H9 (cell line): ENCODE results near the gene RIPK1. TPM values are rescaled to one million over a fixed set of nuclear protein-coding genes. Genes with fewer than 3 reads are reported as not detected.
A peak's percentile ranks its signal among the peaks of the same experiment; 100 is the strongest.

Experiments
- DNase-seq: peaks from one replicate; pipeline ENCODE4 v3.0.0-alpha.2; 2017
- H2AFZ ChIP-seq: one replicate; pipeline ENCODE4 v1.6.1; 2013; ENCODE audit warnings: mild to moderate bottlenecking, low read length, control low read depth, moderate library complexity
- H2AK5ac ChIP-seq: 2 replicates; pipeline ENCODE4 v1.6.1; 2013; ENCODE audit warnings: low read length, control low read depth, mixed read lengths; ENCODE audit not compliant: insufficient read length
- H2BK120ac ChIP-seq: one replicate; pipeline ENCODE4 v1.6.1; 2013; ENCODE audit warnings: low read depth, mild to moderate bottlenecking, low read length, control low read depth, inconsistent platforms; ENCODE audit not compliant: poor library complexity, severe bottlenecking
- H2BK12ac ChIP-seq: 2 replicates; pipeline ENCODE4 v1.6.1; 2013; ENCODE audit warnings: low read length, control low read depth, mixed read lengths, low read depth; ENCODE audit not compliant: insufficient read length
- H2BK15ac ChIP-seq: 2 replicates; pipeline ENCODE4 v1.6.1; 2013; ENCODE audit warnings: low read depth, low read length, control low read depth
- H2BK20ac ChIP-seq: one replicate; pipeline ENCODE4 v1.6.1; 2013; ENCODE audit warnings: low read depth, mild to moderate bottlenecking, low read length, control low read depth, inconsistent platforms; ENCODE audit not compliant: poor library complexity, severe bottlenecking
- H2BK5ac ChIP-seq: 2 replicates; pipeline ENCODE4 v1.6.1; 2013; ENCODE audit warnings: low read length, control low read depth, mixed read lengths; ENCODE audit not compliant: insufficient read length
- H3K14ac ChIP-seq: 2 replicates; pipeline ENCODE4 v1.6.1; 2013; ENCODE audit warnings: low read length, control low read depth; ENCODE audit not compliant: insufficient read depth
- H3K18ac ChIP-seq: 2 replicates; pipeline ENCODE4 v1.6.1; 2013; ENCODE audit warnings: low read depth, mild to moderate bottlenecking, mixed read lengths, low read length, control low read depth; ENCODE audit not compliant: insufficient read length
- H3K23ac ChIP-seq: 2 replicates; pipeline ENCODE4 v1.6.1; 2013; ENCODE audit warnings: low read length, control low read depth, mixed read lengths, low read depth; ENCODE audit not compliant: insufficient read length
- H3K23me2 ChIP-seq: 2 replicates; pipeline ENCODE4 v1.6.1; 2013; ENCODE audit warnings: low read depth, mild to moderate bottlenecking, mixed read lengths, low read length, control low read depth; ENCODE audit not compliant: insufficient read length, poor library complexity, severe bottlenecking
- H3K27ac ChIP-seq: 2 replicates; pipeline ENCODE4 v1.5.1; 2013; ENCODE audit warnings: low read length, control low read depth, mixed read lengths, low read depth; ENCODE audit not compliant: insufficient read length
- H3K27me3 ChIP-seq: 2 replicates; pipeline ENCODE4 v1.6.1; 2013; ENCODE audit warnings: low read length, control low read depth, inconsistent platforms; ENCODE audit not compliant: insufficient read depth
- H3K4ac ChIP-seq: 2 replicates; pipeline ENCODE4 v1.6.1; 2013; ENCODE audit warnings: low read depth, mild to moderate bottlenecking, control low read depth, inconsistent platforms, low read length, moderate library complexity
- H3K4me1 ChIP-seq: 2 replicates; pipeline ENCODE4 v1.6.1; 2013; ENCODE audit warnings: low read length, control low read depth, inconsistent platforms; ENCODE audit not compliant: insufficient read depth
- H3K4me2 ChIP-seq: 2 replicates; pipeline ENCODE4 v1.6.1; 2013; ENCODE audit warnings: low read length, control low read depth, mixed read lengths; ENCODE audit not compliant: insufficient read length, insufficient read depth
- H3K56ac ChIP-seq: 2 replicates; pipeline ENCODE4 v1.6.1; 2013; ENCODE audit warnings: low read depth, mild to moderate bottlenecking, mixed read lengths, low read length, control low read depth; ENCODE audit not compliant: insufficient read length
- H3K79me1 ChIP-seq: 2 replicates; pipeline ENCODE4 v1.6.1; 2013; ENCODE audit warnings: low read depth, mild to moderate bottlenecking, moderate library complexity, low read length, control low read depth, inconsistent platforms; ENCODE audit not compliant: insufficient read depth, poor library complexity, severe bottlenecking
- H3K79me2 ChIP-seq: 2 replicates; pipeline ENCODE4 v1.6.1; 2013; ENCODE audit warnings: low read length, control low read depth, inconsistent platforms; ENCODE audit not compliant: insufficient read depth
- H3K9ac ChIP-seq: 2 replicates; pipeline ENCODE4 v1.6.1; 2013; ENCODE audit warnings: low read length, control low read depth, mixed read lengths; ENCODE audit not compliant: insufficient read length; ENCODE audit errors: extremely low read depth
- H3K9me3 ChIP-seq: one replicate; pipeline ENCODE4 v1.6.1; 2013; ENCODE audit warnings: low read depth, low read length, inconsistent platforms; ENCODE audit not compliant: control insufficient read depth
- H3T11ph ChIP-seq: one replicate; pipeline ENCODE4 v1.6.1; 2013; ENCODE audit warnings: mild to moderate bottlenecking, low read length, control low read depth, inconsistent platforms
- H4K20me1 ChIP-seq: one replicate; pipeline ENCODE4 v1.6.1; 2013; ENCODE audit not compliant: control insufficient read depth, insufficient read length, insufficient read depth
- H4K5ac ChIP-seq: 2 replicates; pipeline ENCODE4 v1.6.1; 2013; ENCODE audit warnings: low read depth, mild to moderate bottlenecking, mixed read lengths, low read length, control low read depth; ENCODE audit not compliant: insufficient read length
- H4K8ac ChIP-seq: replicated peaks from 2 replicates; pipeline ENCODE4 v1.6.1; 2013; ENCODE audit warnings: low read length, control low read depth, mixed read lengths, low read depth; ENCODE audit not compliant: insufficient read length
- H4K91ac ChIP-seq: 2 replicates; pipeline ENCODE4 v1.6.1; 2013; ENCODE audit warnings: low read depth, mild to moderate bottlenecking, moderate library complexity, mixed read lengths, low read length, control low read depth; ENCODE audit not compliant: insufficient read length
- H3K27ac Mint-ChIP-seq, 3 experiments: 2 replicates in 2 of 3; 3 replicates in 1 of 3; pipeline ENCODE4 v1.8.0; 2020 to 2021; ENCODE audit warnings: mixed read lengths in 3 of 3, mild to moderate bottlenecking in 1 of 3, moderate library complexity in 1 of 3
- H3K27me3 Mint-ChIP-seq: 2 replicates; pipeline ENCODE4 v1.8.0; 2021; ENCODE audit warnings: low read depth, mild to moderate bottlenecking, moderate library complexity, mixed read lengths
- H3K36me3 Mint-ChIP-seq, 3 experiments: 2 replicates in 2 of 3; 3 replicates in 1 of 3; pipeline ENCODE4 v1.8.0; 2020 to 2021; ENCODE audit warnings: low read depth in 3 of 3, mixed read lengths in 3 of 3; ENCODE audit not compliant: insufficient read depth in 1 of 3
- H3K4me1 Mint-ChIP-seq, 2 experiments: 2 replicates each; pipeline ENCODE4 v1.8.0; 2020; ENCODE audit warnings: mixed read lengths in 2 of 2
- H3K4me3 Mint-ChIP-seq, 2 experiments: 2 replicates in 1 of 2; 3 replicates in 1 of 2; pipeline ENCODE4 v1.8.0; 2020 to 2021; ENCODE audit warnings: mild to moderate bottlenecking in 2 of 2, mixed read lengths in 2 of 2, moderate library complexity in 1 of 2
- H3K9me3 Mint-ChIP-seq, 2 experiments: 2 replicates in 1 of 2; 3 replicates in 1 of 2; pipeline ENCODE4 v1.8.0; 2020; ENCODE audit warnings: mild to moderate bottlenecking in 2 of 2, mixed read lengths in 2 of 2, moderate library complexity in 1 of 2
- WGBS: extraction: QIAGEN DNeasy Blood & Tissue Kit; methylation state at CpG from one replicate; pipeline ENCODE4 v1.1.7; 2013; ENCODE audit warnings: missing lambda C conversion rate, low lambda C conversion rate, mixed read lengths; ENCODE audit not compliant: insufficient read length; ENCODE audit errors: extremely low coverage; 5-methylcytosine and 5-hydroxymethylcytosine counted together
- total RNA-seq: library from RNA; stranded (reverse); gene quantifications from 2 replicates; pipeline ENCODE4 v1.2.1, GENCODE V29; 2021
- TF ChIP-seq, protein P1 (sequence below): fragments of 200-600 bp; sonication (generic); conservative IDR thresholded peaks from 3 replicates; pipeline ENCODE4 v1.8.0; 2021; ENCODE audit warnings: antibody characterized with exemption, mild to moderate bottlenecking

RIPK1 gene
- total RNA-seq, 1 experiment from 2014 or later, result 24.6 TPM

DNA sequence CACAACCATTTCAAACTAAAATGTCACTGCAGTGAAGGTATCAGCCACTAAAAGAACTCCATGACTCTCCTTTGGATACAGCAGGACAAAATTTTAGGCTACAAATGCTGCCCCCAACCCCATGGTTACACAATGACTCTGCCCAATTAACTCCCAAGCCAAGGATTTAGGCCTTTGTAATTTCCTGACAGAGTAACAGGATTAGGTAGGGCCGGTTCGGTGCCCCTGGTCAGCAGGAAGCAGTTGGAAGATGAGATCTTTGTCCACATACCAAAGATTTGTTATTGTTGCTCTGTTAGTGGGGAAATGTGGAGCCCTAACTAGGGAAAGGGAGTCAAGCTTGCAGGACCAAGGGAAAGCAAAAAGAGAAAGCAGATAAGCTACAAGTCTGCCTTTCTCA is 26.7 kb upstream of the RIPK1 start:
- Histone ChIP-seq H3K27ac (no peak overlapping the region), H2AFZ (no peak overlapping the region), H3K79me1 (no peaks in the 10 kb centered on the region), H2BK5ac (no peak overlapping the region), H4K20me1 (no peaks in the 10 kb centered on the region), H2BK15ac (no peak overlapping the region), H3K79me2 (no peaks in the 10 kb centered on the region), H3K18ac (no peak overlapping the region), H3K27me3 (no peaks in the 10 kb centered on the region), H2BK12ac (no peak overlapping the region), H3K9ac (no peak overlapping the region), H4K91ac (no peak overlapping the region), H3K4ac (no peak overlapping the region), H4K5ac (no peak overlapping the region), H3K23ac (no peak overlapping the region), H2BK20ac (no peak overlapping the region), H4K8ac (no peak overlapping the region), H3K9me3 (no peaks in the 10 kb centered on the region), H2AK5ac (no peak overlapping the region), H3K23me2 (peaks cover 2% of the 10 kb centered on the region), H2BK120ac (no peak overlapping the region), H3K14ac (no peak overlapping the region), H3K56ac (no peak overlapping the region), H3T11ph (no peak overlapping the region), H3K4me2 (no peak overlapping the region), H3K4me1 (no peaks in the 10 kb centered on the region; the same call in 1 of the 2 replicates)
- Mint-ChIP-seq H3K4me1 (peaks cover 12 to 21% of the 10 kb centered on the region in 2 experiments), H3K27ac (peak overlapping the region in 1 of 3 experiments; percentile 74; a peak in 2 of 7 replicates), H3K27me3 (peaks cover 5% of the 10 kb centered on the region; the same call in 1 of the 2 replicates), H3K4me3 (no peak overlapping the region), H3K9me3 (no peaks in the 10 kb centered on the region), H3K36me3 (peaks cover 0 to 1% (median 0%) of the 10 kb centered on the region in 3 experiments; a peak in 1 of 7 replicates)
- WGBS, result no CpG with 5 or more reads among the region's 2 CpGs
- no peak for DNase-seq
- TF ChIP-seq, protein P1, sequence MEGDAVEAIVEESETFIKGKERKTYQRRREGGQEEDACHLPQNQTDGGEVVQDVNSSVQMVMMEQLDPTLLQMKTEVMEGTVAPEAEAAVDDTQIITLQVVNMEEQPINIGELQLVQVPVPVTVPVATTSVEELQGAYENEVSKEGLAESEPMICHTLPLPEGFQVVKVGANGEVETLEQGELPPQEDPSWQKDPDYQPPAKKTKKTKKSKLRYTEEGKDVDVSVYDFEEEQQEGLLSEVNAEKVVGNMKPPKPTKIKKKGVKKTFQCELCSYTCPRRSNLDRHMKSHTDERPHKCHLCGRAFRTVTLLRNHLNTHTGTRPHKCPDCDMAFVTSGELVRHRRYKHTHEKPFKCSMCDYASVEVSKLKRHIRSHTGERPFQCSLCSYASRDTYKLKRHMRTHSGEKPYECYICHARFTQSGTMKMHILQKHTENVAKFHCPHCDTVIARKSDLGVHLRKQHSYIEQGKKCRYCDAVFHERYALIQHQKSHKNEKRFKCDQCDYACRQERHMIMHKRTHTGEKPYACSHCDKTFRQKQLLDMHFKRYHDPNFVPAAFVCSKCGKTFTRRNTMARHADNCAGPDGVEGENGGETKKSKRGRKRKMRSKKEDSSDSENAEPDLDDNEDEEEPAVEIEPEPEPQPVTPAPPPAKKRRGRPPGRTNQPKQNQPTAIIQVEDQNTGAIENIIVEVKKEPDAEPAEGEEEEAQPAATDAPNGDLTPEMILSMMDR, result no peak
